H1 (cell line): ENCODE measurements around the gene ANKS1B. TPM values are rescaled to one million over a fixed set of nuclear protein-coding genes. Genes with fewer than 3 reads are reported as not detected.

Experiments
- CTCF ChIA-PET: fragments of 300-600 bp; sonication (Branson Sonifier 250); formaldehyde crosslinking; loops from one replicate; lab custom pipeline; 2021; ENCODE audit not compliant: partially characterized antibody; lab: Charles Lee
- POLR2A ChIA-PET: fragments of 300-600 bp; sonication (Branson Sonifier 250); formaldehyde crosslinking; loops from one replicate; lab custom pipeline; 2021; ENCODE audit warnings: inconsistent platforms; ENCODE audit not compliant: partially characterized antibody; lab: Charles Lee
- DNase-seq, 2 experiments: peaks; one replicate each; pipeline versions ENCODE4 v3.0.0 to v3.0.0-alpha.2; 2010 to 2022; ENCODE audit warnings: low spot score in 2 of 2, low read depth in 1 of 2, mixed read lengths in 1 of 2
- FAIRE-seq: peaks from 2 replicates; lab custom pipeline; 2011; peaks lifted over from hg19 to GRCh38; lab: Jason Lieb, UNC
- H2AFZ ChIP-seq: 2 replicates; pipeline ENCODE4 v1.8.1; 2012; ENCODE audit warnings: low read length, inconsistent platforms
- H2AK5ac ChIP-seq: 2 replicates; pipeline ENCODE4 v1.6.1; 2013; ENCODE audit warnings: low read depth, low read length
- H2BK120ac ChIP-seq: replicated peaks from 2 replicates; pipeline ENCODE3; 2013; ENCODE audit warnings: low read depth, low read length, inconsistent platforms
- H2BK12ac ChIP-seq: 2 replicates; pipeline ENCODE4 v1.6.1; 2013; ENCODE audit warnings: low read depth, low read length
- H2BK15ac ChIP-seq: 2 replicates; pipeline ENCODE4 v1.6.1; 2013; ENCODE audit warnings: low read length
- H2BK20ac ChIP-seq: 2 replicates; pipeline ENCODE4 v1.6.1; 2013; ENCODE audit warnings: low read length
- H2BK5ac ChIP-seq: 2 replicates; pipeline ENCODE4 v1.6.1; 2013; ENCODE audit warnings: low read depth, low read length
- H3K14ac ChIP-seq: 2 replicates; pipeline ENCODE4 v1.6.1; 2013; ENCODE audit warnings: inconsistent platforms; ENCODE audit not compliant: insufficient read length
- H3K18ac ChIP-seq: 2 replicates; pipeline ENCODE4 v1.6.1; 2013; ENCODE audit warnings: low read length; ENCODE audit errors: extremely low read depth
- H3K23ac ChIP-seq: 2 replicates; pipeline ENCODE4 v1.6.1; 2013; ENCODE audit warnings: inconsistent platforms; ENCODE audit not compliant: insufficient read length
- H3K23me2 ChIP-seq: 2 replicates; pipeline ENCODE4 v1.6.1; 2013; ENCODE audit warnings: low read depth, low read length
- H3K27ac ChIP-seq: 2 replicates; pipeline ENCODE4 v1.6.1; 2011; ENCODE audit warnings: low read depth, low read length, inconsistent platforms
- H3K27me3 ChIP-seq, 4 experiments: replicated peaks in 1 of 4; 1 replicate in 1 of 4; 2 replicates in 3 of 4; pipeline versions ENCODE4 v1.6.1 to v1.8.1; 2011 to 2013; ENCODE audit warnings: low read length in 3 of 4, mild to moderate bottlenecking in 3 of 4, inconsistent platforms in 2 of 4, mixed read lengths in 2 of 4, moderate library complexity in 1 of 4; ENCODE audit not compliant: control insufficient read depth in 3 of 4, insufficient read depth in 3 of 4; ENCODE audit errors: extremely low read depth in 1 of 4
- H3K36me3 ChIP-seq, 4 experiments: 2 replicates each; pipeline versions ENCODE4 v1.6.1 to v1.8.1; 2011 to 2013; ENCODE audit warnings: mild to moderate bottlenecking in 4 of 4, low read length in 3 of 4, moderate library complexity in 2 of 4, control low read depth in 1 of 4, inconsistent platforms in 1 of 4; ENCODE audit not compliant: insufficient read depth in 4 of 4, control insufficient read depth in 2 of 4
- H3K4ac ChIP-seq: replicated peaks from 2 replicates; pipeline ENCODE3; 2013; ENCODE audit warnings: low read length, low read depth, mixed read lengths, inconsistent platforms; ENCODE audit not compliant: insufficient read length
- H3K4me1 ChIP-seq, 4 experiments: replicated peaks in 1 of 4; 1 replicate in 1 of 4; 2 replicates in 3 of 4; pipeline versions ENCODE4 v1.6.1 to v1.8.1; 2011 to 2013; ENCODE audit warnings: low read length in 3 of 4, inconsistent platforms in 2 of 4, mixed read lengths in 1 of 4; ENCODE audit not compliant: insufficient read depth in 4 of 4, control insufficient read depth in 3 of 4
- H3K4me2 ChIP-seq, 2 experiments: 2 replicates each; pipeline versions ENCODE4 v1.6.1 to v1.8.1; 2011 to 2013; ENCODE audit warnings: low read depth in 2 of 2, low read length in 2 of 2, control low read depth in 1 of 2, inconsistent platforms in 1 of 2, mild to moderate bottlenecking in 1 of 2; ENCODE audit not compliant: insufficient read depth in 1 of 2
- H3K4me3 ChIP-seq, 4 experiments: fragments of 200-600, 300-600 bp in 1 of 4; sonication (generic), shearing (Covaris generic), sonication (Bioruptor Twin) in 1 of 4; 2 replicates each; pipeline versions ENCODE4 v1.5.1 to v1.8.1; 2011 to 2016; ENCODE audit warnings: low read length in 4 of 4, low read depth in 3 of 4, control low read depth in 2 of 4, inconsistent platforms in 2 of 4, mild to moderate bottlenecking in 2 of 4, mixed read lengths in 1 of 4, moderate library complexity in 1 of 4; ENCODE audit not compliant: insufficient read depth in 2 of 4; ENCODE audit errors: extremely low read depth in 1 of 4
- H3K56ac ChIP-seq: replicated peaks from 2 replicates; pipeline ENCODE3; 2013; ENCODE audit warnings: low read depth, mild to moderate bottlenecking, mixed read lengths, low read length, inconsistent platforms; ENCODE audit not compliant: insufficient read length
- H3K79me1 ChIP-seq: 2 replicates; pipeline ENCODE4 v1.6.1; 2013; ENCODE audit warnings: low read depth, low read length, control low read depth
- H3K79me2 ChIP-seq, 2 experiments: 2 replicates each; pipeline versions ENCODE4 v1.6.1 to v1.8.1; 2012 to 2013; ENCODE audit warnings: low read length in 2 of 2, mild to moderate bottlenecking in 2 of 2, inconsistent platforms in 1 of 2; ENCODE audit not compliant: insufficient read depth in 2 of 2, control insufficient read depth in 1 of 2
- H3K9ac ChIP-seq, 4 experiments: replicated peaks in 1 of 4; 1 replicate in 1 of 4; 2 replicates in 3 of 4; pipeline versions ENCODE4 v1.6.1 to v1.8.1; 2011 to 2013; ENCODE audit warnings: low read depth in 3 of 4, low read length in 3 of 4, control low read depth in 2 of 4, mild to moderate bottlenecking in 2 of 4, moderate library complexity in 2 of 4, inconsistent platforms in 1 of 4; ENCODE audit errors: extremely low read depth in 1 of 4
- H3K9me3 ChIP-seq, 2 experiments: 2 replicates each; pipeline versions ENCODE4 v1.6.1 to v1.8.1; 2012 to 2013; ENCODE audit warnings: mild to moderate bottlenecking in 2 of 2, moderate library complexity in 2 of 2, control low read depth in 1 of 2, inconsistent platforms in 1 of 2, low read depth in 1 of 2, low read length in 1 of 2, mixed read lengths in 1 of 2; ENCODE audit not compliant: insufficient read depth in 2 of 2
- H4K20me1 ChIP-seq, 2 experiments: replicated peaks in 1 of 2; 2 replicates each; pipeline versions ENCODE3 to v1.8.1; 2011 to 2013; ENCODE audit warnings: inconsistent platforms in 2 of 2, low read length in 2 of 2, mild to moderate bottlenecking in 1 of 2; ENCODE audit not compliant: insufficient read depth in 2 of 2, control insufficient read depth in 1 of 2
- H4K5ac ChIP-seq: 2 replicates; pipeline ENCODE4 v1.6.1; 2013; ENCODE audit warnings: low read length, low read depth, mixed read lengths, inconsistent platforms; ENCODE audit not compliant: insufficient read length
- H4K8ac ChIP-seq: 2 replicates; pipeline ENCODE4 v1.8.0; 2013; ENCODE audit warnings: mild to moderate bottlenecking, moderate library complexity, low read length, inconsistent platforms; ENCODE audit not compliant: insufficient read depth; ENCODE audit errors: extremely low read depth
- H4K91ac ChIP-seq: replicated peaks from 2 replicates; pipeline ENCODE3; 2013; ENCODE audit warnings: low read length, mixed read lengths, inconsistent platforms; ENCODE audit not compliant: insufficient read length
- CBX8 ChIP-seq: fragments of 300-800, 300-1000 bp; sonication (generic); IDR thresholded peaks from 2 replicates; pipeline ENCODE4 v1.7.1; 2016; ENCODE audit warnings: low read depth, low read length, borderline replicate concordance
- CEBPB ChIP-seq: IDR thresholded peaks from 2 replicates; pipeline ENCODE4 v1.6.1; 2012; ENCODE audit warnings: low read depth, low read length
- CHD2 ChIP-seq: IDR thresholded peaks from 2 replicates; pipeline ENCODE4 v1.6.1; 2012; ENCODE audit warnings: low read length, improper control_type of control experiment
- CTBP2 ChIP-seq: IDR thresholded peaks from 2 replicates; pipeline ENCODE4 v1.7.0; 2011; ENCODE audit warnings: borderline replicate concordance, mild to moderate bottlenecking, moderate library complexity, mixed read lengths, low read length; ENCODE audit not compliant: insufficient read depth, insufficient read length
- E2F6 ChIP-seq: IDR thresholded peaks from 2 replicates; pipeline ENCODE4 v1.6.1; 2012; ENCODE audit warnings: inconsistent platforms
- JUND ChIP-seq: IDR thresholded peaks from 2 replicates; pipeline ENCODE4 v1.6.1; 2011; ENCODE audit warnings: mild to moderate bottlenecking, improper control_type of control experiment, low read length
- KDM1A ChIP-seq: fragments of 200-600, 300-600 bp; sonication (generic); IDR thresholded peaks from 2 replicates; pipeline ENCODE4 v1.7.1; 2016; ENCODE audit warnings: mild to moderate bottlenecking, low read length, borderline replicate concordance
- KDM5A ChIP-seq: fragments of 200-600 bp; IDR thresholded peaks from 2 replicates; pipeline ENCODE4 v1.7.1; 2012; ENCODE audit warnings: mild to moderate bottlenecking, low read length, inconsistent platforms, mixed read lengths
- MAFK ChIP-seq: IDR thresholded peaks from 2 replicates; pipeline ENCODE4 v1.6.1; 2012; ENCODE audit warnings: low read depth, mild to moderate bottlenecking, improper control_type of control experiment, low read length
- RAD21 ChIP-seq, 2 experiments: IDR thresholded peaks in 1 of 2; conservative IDR thresholded peaks in 1 of 2; 2 replicates each; pipeline ENCODE4 v1.6.1; 2011; ENCODE audit warnings: low read depth in 2 of 2, low read length in 2 of 2, improper control_type of control experiment in 1 of 2, inconsistent platforms in 1 of 2, mild to moderate bottlenecking in 1 of 2, moderate library complexity in 1 of 2
- RXRA ChIP-seq: IDR thresholded peaks from 2 replicates; pipeline ENCODE4 v1.6.1; 2011; ENCODE audit warnings: low read depth, mild to moderate bottlenecking, low read length, moderate library complexity; ENCODE audit not compliant: insufficient read depth
- SRF ChIP-seq: IDR thresholded peaks from 2 replicates; pipeline ENCODE4 v1.6.1; 2011; ENCODE audit warnings: mild to moderate bottlenecking, low read depth, low read length, moderate library complexity
- TEAD4 ChIP-seq: IDR thresholded peaks from 2 replicates; pipeline ENCODE4 v1.6.1; 2012; ENCODE audit warnings: low read depth, low read length, inconsistent platforms, mixed read lengths
- ZNF274 ChIP-seq: IDR thresholded peaks from 2 replicates; pipeline ENCODE4 v1.7.0; 2012; ENCODE audit warnings: low read length, borderline replicate concordance; ENCODE audit errors: extremely low read depth
- WGBS, 2 experiments: shearing (Covaris generic) in 1 of 2; methylation state at CpG; one replicate each; pipeline versions ENCODE4 v1.1.6 to v1.1.7; 2013 to 2015; ENCODE audit warnings: low lambda C conversion rate in 2 of 2, mixed read lengths in 2 of 2, inconsistent platforms in 1 of 2, low coverage in 1 of 2, missing lambda C conversion rate in 1 of 2; ENCODE audit not compliant: insufficient replicate concordance in 2 of 2, insufficient coverage in 1 of 2, insufficient read length in 1 of 2; ENCODE audit errors: extremely low coverage in 1 of 2, missing lambda C conversion rate in 1 of 2; 5-methylcytosine and 5-hydroxymethylcytosine counted together
- polyA plus RNA-seq, 7 experiments: library from polyadenylated mRNA; depleted of rRNA in 3 of 7; stranded (reverse) in 5 of 7; unstranded in 2 of 7; fragments of >200 nt in 5 of 7; fragments of 200-250 nt in 2 of 7; gene quantifications; 1 replicate in 5 of 7; 2 replicates in 1 of 7; 4 replicates in 1 of 7; pipeline versions ENCODE4 v1.2.1 to v1.2.3, GENCODE V29; 2011 to 2013; ENCODE audit warnings: missing spikeins in 2 of 7, mixed read lengths in 2 of 7
- total RNA-seq: library from RNA; stranded (reverse); fragmentation: NEBNext Ultra II Directional; extraction: Animal tissue kit (Norgen Biotek cat#: 25700); gene quantifications from 2 replicates; pipeline ENCODE4 v1.2.1, GENCODE V29; 2021

The ANKS1B gene
- total and polyA plus RNA-seq, 2 of the 8 experiments (the other 6 are each of a cell fraction or from before 2014, with no cell fraction given) = 2.7 to 6.1 TPM

- Histone ChIP-seq H2BK15ac (no peak overlapping the region), H3K9me3 (no peaks in the 10 kb centered on the region), H4K8ac (no peak overlapping the region), H3K18ac (no peak overlapping the region), H3K36me3 (no peaks in the 10 kb centered on the region), H2BK12ac (no peak overlapping the region), H3K9ac (no peak overlapping the region), H2BK120ac (no peak overlapping the region), H2AK5ac (no peak overlapping the region), H3K23me2 (no peaks in the 10 kb centered on the region), H4K91ac (no peak overlapping the region), H4K20me1 (no peaks in the 10 kb centered on the region), H3K14ac (no peak overlapping the region), H3K4me2 (no peak overlapping the region), H3K79me1 (no peaks in the 10 kb centered on the region), H4K5ac (no peak overlapping the region), H3K27ac (no peak overlapping the region), H3K27me3 (no peaks in the 10 kb centered on the region), H2AFZ (no peak overlapping the region), H3K4me1 (no peaks in the 10 kb centered on the region), H2BK5ac (no peak overlapping the region), H3K56ac (no peak overlapping the region), H3K4ac (no peak overlapping the region), H3K23ac (no peak overlapping the region), H3K79me2 (no peaks in the 10 kb centered on the region), H2BK20ac (no peak overlapping the region), H3K4me3 (no peak overlapping the region)
- no peak for DNase-seq
- 90% methylated on average over 2 of the region's 2 CpGs; no CpG with 5 or more reads in 1 of the 2 experiments for WGBS, 2 experiments
- CTCF ChIA-PET = interaction anchor here (0.7 to 11.5 kb wide), 4 partner anchors 9 to 242 kb away, joined by 3 to 102 read pairs (median 6); no protein-coding TSS in a partner anchor
- FAIRE-seq = no peak
- POLR2A ChIA-PET = no interaction called here
- TF ChIP-seq TEAD4 (no peak), ZNF274 (no peak), CTBP2 (no peak), SRF (no peak), JUND (no peak), E2F6 (no peak), CHD2 (no peak), KDM1A (no peak), KDM5A (no peak), RXRA (no peak), RAD21 (IDR thresholded peaks at IDR 0.05 in 1 of 2, conservative IDR thresholded peaks at IDR 0.05 in 1 of 2; ENCODE audit: low read depth in 2 of 2, low read length in 2 of 2) (no peak), CBX8 (no peak), CEBPB (no peak), MAFK (no peak)
Observed at GRCh38 chr12:99381992-99382391, 602.7 kb downstream of the ANKS1B start.
